Renal pelvis (tissue), 4 donors: ENCODE results near the gene HMG20A. TPM values are rescaled to one million over a fixed set of nuclear protein-coding genes. Genes with fewer than 3 reads are reported as not detected.
A peak's percentile ranks its signal among the peaks of the same experiment; 100 is the strongest.

Experiments
- DNase-seq: peaks from one replicate; pipeline ENCODE4 v3.0.0-alpha.2; 2013
- polyA plus RNA-seq, 3 donors: library from polyadenylated mRNA; unstranded; fragments of 120-200 nt; gene quantifications; one replicate each; pipeline ENCODE4 v1.2.1, GENCODE V29; 2013; ENCODE audit not compliant: insufficient read length in 3 of 3

Gene HMG20A
- polyA plus RNA-seq, 3 donors: 55.2 to 75.7 (median 63.6) TPM

DNA sequence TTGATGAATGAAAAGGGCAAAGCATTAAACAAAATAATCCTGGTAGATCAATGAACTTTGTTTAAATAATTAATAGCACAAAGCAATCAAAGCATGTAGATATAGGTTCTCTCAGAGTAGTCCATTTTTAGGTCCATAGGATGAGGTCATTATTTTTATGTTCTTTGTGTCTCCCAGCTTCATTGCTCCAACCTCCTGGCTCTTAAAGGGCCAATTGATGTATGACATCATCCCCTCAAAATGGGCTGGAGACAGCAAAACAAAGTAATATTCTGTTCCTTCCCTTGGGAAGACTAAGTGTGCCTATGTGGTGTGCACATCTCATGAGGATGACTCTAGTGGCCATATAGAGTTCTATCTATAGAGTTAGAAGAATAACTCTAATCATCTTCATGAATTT lies 49.5 kb downstream of the HMG20A start:
- no peak for DNase-seq

DNA sequence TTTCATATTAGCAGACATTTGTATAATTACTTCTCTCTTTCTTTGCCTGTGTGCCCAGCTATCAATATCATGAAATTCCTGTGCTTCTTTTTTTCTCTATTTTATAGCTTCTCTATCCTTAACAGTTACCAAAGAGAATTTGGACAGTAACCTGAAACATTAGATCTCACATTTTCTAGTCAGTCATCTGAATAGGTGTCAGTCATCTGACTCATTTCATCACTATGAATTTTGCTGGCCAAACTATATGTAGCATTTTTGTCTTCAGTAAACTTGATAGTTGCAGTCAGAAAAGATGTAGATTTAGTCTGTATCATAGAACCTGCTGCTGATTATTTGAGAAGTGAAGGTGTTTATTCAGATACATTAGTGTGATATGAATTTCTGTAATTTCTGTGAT lies 52.6 kb downstream of the HMG20A start:
- no peak for DNase-seq

DNA sequence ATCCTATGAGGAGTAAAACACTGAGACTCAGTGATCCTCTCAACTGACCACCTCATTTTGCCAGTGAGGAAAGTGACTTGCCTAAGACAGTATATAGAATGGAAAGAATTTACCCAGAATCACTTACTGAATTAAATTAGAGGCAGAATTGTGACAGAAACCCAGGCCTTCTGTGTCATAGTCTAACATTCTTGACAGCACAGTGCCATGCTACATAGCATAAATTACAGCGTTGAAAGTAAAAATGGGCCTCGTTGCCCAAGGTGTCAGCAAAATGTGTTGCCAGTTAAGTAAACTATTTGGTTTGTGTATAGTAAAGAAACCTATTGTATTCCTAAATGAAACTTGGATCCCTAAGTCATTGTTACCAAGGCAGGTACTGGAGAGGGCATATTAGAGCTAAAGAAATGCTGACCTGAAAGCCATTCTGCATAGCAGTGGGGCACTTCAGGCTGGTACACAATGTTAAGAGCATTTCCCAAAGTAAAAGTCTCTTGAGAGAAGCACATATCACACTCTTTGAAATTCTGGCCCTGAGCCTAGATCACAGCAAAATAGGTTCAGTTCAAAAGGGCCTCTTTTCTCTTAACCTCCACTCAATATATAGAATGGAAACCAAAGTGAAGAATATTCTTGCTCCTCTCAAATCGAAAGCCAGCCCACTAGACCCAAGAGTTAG lies 53.8 kb downstream of the HMG20A start:
- no peak for DNase-seq

DNA sequence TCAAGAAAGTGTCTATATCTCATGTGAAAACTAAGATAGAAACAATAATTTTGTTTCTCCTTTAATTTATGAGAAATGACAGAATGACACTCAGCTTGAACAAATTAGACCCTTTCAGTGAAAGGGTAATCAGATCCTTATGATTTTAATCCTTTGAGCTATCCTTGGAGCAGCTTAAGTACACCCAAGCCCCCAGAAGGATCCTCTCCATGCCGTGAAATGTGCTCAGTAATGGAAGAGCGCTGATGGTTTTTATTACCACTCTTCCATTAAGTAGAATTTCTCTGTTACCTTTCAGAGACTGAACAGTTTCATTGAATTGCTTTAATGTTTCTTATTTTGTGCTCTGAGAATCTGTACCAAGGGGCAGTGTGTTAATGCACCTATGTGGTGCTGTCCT lies 54.3 kb downstream of the HMG20A start:
- DNase-seq: no peak

DNA sequence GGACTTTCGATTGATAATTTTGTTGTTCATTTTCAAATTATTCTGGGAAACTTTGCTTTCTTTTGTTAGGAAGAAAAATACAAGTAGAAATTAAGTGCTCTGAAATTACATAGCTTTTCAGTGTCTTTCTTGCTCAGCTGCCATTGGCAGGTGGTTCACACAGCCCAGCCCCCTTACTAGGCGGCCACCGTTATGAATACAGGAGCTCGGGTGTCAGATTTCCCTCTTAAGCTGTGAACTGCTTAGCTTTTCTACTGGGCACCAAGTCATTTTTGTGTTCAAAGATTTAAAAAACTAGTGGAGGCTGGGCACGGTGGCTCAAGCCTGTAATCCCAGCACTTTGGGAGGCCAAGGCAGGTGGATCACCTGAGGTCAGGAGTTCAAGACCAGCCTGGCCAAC lies 55.2 kb downstream of the HMG20A start:
- DNase-seq: no peak

DNA sequence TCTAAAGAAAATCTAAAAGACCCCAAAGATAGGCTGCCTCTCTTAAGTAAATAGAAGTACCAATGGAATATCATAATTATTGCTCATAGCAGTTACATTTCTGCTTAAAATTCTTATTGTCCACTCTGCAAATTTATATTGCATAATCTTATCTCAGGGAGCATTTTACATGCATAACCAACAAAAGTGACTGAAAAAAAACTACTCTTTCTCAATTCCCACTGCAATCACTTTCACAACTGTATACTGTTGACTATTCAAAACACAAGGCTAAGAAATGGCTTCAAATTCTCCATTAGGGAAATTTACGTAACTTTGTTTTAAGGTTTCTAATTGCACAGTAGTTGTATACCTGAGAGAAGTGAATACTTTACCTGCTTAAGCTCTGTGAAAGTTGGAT lies 56.3 kb downstream of the HMG20A start:
- DNase-seq: no peak

DNA sequence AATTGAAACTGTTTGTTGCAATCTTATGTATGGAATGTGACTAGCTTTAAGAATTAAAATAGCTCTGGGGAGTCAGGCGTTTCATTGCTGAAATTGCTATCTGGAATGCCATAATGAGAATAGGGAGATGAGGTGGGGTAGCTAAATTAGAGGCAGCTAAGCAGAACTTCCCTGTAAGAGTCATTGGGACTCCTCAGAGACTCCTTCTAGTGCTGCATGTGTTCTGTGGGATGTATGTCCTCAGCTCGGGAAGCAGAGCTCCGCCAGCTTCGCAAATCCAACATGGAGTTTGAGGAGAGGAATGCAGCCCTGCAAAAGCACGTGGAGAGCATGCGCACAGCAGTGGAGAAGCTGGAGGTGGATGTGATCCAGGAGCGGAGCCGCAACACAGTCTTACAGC lies 57.4 kb downstream of the HMG20A start:
- no peak for DNase-seq

DNA sequence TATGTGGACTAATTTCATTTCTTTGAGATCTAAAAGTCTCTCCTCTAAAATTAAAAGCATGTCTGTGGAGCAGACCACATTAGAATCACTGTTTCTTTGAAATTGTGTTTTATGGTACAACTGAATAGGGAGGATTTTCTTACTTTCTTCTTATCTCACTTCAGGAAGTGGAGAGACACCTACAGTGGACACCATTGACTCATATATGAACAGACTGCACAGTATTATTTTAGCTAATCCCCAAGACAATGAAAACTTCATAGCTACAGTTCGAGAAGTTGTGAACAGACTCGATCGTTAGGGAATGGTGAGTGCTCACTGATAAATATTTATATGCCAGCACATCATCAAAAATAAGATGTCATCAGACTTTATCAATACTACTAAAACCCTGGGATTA lies 58.3 kb downstream of the HMG20A start:
- DNase-seq: no peak

DNA sequence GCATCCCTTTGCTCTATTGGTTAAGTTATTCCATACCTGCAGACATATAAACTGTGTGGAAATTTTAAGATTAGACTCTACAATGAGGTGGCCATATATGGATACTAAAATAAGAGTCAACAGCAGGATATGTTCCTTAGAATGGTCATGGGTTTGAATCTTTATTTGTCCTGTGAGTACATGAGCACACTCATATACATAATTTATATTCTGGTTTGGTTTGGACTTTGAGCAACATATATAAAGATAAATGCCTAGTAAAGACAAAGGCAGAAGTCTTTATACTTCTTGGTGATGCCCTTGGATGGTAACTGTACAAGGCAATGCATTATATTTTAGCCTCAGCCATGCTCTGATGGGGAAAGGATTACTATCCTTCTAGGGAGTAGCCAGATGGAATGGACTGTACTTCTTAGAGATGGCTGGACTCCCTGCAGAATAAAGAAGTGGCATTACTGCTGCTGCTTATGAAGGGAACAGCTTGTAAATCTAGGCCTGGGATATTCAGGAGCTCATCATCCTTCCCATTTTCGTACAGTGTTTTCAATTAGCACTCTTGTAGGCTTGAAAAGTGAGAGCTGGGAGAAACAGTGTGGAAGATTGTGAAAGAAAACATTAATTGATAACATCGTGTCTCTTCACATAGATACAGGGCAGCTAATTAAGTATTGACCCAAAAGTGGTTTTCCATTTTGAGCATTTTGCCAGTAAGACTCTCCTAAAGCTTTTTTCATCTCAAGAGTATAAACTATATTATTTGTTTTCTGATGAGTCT lies 60.4 kb downstream of the HMG20A start:
- no peak for DNase-seq

DNA sequence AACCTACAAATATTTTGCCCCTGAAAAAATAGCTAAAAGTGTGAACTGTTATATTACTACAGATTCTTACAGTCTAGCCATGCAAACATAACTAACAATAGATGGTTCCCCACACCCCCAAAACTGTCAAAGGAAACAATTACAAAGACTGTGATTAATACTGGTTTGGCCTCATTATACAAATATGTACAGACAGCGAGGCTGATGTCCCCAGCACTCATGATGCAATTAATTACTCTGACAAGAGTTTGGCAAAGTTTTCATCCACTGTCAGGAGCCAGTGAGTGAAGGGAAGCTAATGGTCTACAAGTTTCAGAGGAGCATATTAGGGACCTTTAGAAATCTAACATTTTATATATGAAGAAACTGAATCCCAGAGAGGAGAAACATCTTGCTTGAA lies 61.0 kb downstream of the HMG20A start:
- DNase-seq: peak; percentile 67

DNA sequence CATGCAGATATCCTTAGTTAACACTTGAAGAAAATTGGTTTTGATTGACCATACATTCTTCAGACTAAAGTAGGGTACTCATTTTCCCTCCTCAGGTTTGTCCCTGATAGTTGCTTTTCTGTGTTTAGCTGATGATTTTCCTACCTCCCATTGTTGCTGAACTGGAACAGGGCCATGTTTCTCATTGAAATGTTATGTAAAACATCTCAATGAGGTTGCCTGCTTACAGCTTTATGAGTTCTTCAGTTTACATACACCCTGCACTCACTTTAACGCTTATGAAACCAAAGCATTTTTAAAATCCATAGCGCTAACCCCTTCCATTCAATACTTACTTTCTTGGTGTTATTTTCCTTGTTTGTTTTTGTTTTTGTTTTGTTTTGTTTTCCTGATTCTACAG lies 61.9 kb downstream of the HMG20A start:
- no peak for DNase-seq

DNA sequence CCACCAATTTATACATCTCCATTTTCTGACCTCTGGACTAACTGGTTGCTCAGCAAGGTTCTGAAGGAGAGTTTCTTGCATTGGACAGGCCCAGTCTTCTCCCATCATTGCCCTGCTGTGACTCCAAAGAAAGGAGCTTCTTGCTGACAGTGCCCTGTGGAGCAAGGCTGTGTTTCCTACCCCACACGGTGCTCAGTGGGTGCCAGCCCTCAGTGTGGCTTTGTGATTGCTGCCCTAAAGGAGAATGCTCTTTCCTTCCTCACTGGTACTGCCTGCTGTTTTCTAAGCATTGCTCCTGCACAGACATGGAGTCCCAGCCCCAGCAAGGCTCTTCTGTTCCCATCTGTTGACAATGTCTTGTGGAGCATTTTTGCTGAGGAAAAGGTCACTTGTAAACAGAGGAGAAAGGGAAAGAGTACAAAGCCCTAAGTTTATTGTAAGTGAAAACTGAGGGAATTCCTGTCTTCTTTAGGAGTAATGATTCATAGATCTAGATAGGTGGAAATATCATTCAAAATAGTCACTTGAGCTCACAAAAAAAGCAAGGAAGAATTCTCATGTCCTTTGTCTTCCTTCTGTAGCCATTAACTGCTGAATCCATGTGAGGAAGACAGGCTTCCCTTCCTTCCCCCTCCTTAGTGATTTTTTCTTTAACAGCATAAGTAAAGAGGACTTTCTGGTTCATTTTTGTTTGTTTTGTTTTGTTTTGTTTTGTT lies 62.9 kb downstream of the HMG20A start:
- DNase-seq: no peak

DNA sequence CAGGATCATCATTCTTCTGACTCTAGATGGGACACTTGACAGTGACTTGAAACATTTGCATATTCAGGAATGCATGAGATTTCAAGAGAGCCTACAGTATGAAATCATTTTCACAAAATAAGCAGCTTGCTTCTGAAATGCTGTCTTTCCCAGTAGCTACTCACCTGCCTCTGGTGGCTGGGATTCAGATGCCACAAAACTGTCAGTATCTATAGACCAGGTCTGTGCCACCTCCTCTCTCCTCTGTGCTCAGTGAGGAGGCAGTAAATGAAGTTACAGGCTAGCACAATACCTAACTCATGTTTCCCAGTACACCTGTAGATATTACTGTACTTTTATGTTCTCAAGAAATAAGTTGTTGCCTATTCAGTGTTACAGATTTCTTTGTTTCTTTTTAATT lies 64.3 kb downstream of the HMG20A start:
- no peak for DNase-seq

DNA sequence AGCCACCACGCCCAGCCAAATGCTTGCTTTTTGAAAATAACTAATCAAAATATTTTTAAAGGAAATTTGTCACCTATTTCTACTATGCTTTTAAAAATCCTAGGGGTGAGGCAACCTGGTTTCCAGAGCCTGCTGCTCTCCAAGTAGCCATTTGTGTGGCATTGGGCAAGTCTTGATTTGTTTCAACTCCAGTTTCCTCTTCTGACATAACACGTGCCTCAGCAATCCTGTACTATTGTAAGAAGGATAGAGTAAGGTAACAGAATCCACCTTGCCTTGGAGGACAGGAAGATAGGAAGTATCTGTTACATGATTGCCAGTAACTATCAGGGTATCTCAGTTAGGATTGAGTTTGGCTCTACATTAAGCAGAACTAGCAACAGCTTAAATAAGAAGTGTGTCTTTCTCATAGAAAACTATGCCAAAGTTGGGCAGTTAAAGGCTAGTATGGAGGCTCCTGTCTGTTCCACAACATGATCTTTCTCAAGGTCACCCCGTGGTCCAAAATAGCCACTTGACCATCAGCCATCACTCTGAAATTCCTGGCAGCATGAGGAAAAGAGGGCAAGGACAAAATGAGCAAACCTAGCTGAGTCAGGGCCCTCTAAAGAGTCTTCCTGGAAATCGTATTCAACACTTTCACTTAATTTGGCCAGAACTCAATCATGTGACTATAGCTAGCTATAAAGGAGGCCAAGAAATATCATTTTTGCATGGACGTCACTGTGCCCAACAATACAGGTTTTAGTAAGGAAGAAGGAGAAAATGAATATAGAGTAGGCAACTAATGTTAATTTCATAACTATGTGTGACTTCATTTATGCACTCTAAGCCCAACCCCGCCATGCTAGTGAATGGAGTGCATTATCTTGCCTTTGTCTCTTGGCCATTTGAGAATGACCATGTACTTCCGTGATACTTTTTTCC lies 66.1 kb downstream of the HMG20A start:
- no peak for DNase-seq

DNA sequence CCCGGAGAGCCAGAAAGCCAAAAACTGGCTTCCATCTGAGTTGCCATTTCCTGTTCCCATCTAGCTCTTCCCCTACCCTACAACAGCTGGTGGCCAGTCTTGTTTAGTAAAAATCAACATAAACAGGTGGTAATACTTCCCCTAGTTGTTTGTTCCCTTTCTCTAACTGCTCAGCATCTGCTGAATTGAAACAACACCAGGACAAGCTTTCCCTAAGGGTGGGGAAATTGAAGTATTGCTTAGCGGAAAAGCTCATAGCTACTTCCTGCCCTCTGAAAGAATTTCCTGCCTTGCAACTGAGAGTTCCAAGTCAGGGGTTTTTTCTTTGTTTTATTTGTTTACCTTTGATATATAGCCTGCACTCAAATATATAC lies 66.8 kb downstream of the HMG20A start:
- no peak for DNase-seq

DNA sequence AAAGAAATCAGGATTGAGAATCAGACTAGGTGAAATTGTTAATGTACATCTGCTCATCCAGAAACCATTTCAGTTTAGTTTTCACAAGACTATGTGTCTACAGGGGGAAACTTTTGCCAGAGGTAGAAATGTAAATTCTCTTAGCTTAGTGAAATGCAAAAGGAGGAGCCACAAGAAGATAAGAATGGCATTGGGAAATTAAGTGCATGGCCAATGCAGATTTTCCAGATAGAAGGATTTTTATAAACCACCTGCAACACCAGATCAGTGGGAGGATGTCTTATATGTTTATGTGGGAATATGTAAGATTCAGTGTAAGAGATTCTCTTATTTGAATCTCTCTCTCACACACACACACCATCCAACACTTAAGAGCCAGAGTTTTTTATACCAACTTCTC lies 67.2 kb downstream of the HMG20A start:
- DNase-seq: no peak

DNA sequence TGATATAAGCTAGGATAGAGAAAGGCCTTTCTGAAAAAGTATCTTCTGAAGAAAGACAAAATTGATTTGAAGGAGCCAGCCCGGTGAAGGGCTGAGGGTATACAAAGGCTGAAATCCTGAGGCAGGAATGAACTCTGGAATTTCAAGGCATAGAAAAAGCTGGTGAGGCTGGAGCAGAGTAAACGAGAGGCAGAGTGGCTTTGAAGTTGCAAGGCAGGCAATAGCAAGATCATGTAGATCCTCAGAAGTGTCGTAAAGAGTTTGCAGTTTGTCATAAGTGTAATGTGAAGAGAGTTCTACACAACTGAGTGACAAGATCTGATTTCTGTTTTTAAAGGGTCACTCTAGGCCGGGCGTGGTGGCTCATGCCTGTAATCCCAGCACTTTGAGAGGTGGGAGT lies 69.0 kb downstream of the HMG20A start:
- no peak for DNase-seq

DNA sequence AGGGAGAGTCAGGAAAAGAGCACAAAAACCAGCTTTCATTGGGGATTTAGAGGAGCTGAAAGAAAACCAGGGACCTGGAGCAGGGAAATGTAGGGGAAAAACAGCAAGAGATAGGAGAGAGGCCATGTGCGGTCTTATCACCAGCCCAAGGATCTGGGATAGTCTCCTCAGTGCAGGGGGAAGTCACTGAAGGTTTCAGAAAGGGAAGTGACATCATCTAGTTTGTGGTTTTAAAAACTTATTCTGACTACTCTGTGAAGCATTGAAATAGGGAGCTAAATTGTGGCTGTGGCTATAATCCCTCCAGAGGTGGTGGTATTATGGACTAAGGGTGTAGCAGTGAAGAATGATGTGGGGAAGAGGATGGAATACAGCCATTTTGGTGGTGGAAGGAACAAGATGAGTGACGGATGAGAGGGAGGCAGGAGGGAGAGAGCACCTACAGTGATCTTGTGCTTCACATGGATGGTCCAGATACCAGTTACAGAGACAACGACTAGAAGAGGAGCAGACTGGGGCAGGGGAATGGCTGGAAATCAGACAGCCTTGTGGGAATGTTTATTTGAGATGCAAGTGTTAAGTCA lies 72.7 kb downstream of the HMG20A start:
- DNase-seq: no peak

DNA sequence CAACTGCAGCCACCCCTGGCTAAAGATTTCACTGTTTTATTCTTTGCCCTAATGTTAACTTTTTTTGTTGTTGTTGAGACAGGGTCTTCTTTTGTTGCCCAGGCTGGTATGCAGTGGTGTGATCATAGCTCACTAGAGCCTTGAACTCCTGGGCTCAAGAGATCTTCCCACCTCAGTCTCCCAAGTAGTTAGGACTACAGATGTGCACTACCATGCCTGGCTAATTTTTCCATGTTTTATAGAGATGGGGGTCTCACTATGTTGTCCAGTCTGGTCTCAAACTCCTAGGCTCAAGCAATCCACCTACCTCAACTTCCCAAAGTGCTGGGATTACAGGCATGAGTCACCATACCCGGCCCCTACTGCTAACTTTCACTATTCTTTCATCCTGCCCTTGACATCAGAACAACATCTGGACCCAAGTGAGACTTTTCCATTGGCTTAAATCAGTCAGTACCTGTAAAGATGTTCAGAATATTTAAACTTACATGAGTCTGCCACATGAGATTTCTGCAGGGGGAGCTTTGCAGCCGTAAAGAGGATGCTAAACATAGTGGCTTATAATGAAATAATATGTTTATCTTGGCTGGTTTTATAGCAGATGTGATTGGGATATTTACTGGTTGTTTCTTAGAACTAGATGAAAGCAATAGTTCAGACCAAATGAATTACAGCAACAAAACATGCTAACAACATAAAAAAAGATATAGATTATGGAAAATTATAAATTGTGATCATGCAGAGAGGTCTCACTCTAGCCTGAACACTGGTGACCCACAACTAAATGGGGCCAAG lies 73.6 kb downstream of the HMG20A start:
- DNase-seq: no peak

DNA sequence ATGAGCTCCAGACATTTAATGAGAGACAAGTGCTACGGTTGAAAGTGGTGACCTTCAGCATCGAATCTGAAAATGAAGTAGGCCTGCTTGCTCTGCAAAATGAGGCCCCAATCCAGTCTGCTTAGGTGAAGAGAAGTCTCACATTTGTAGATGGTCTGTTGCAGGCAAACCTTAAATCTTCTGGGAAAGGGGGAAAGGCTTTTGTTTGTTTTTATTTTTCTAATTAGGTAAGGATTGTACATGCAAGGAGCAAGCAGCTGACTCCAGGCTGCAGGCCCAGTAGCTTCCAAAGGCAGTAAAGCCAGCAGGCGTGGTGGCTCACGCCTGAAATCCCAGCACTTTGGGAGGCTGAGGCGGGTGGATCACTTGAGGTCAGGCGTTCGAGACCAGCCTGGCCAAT lies 74.3 kb downstream of the HMG20A start:
- no peak for DNase-seq
